Tibial artery (tissue), 4 donors: Measurements from ENCODE around the gene DTHD1.

Experiments
- DNase-seq, 2 donors: peaks; one replicate each; pipeline ENCODE4 v3.0.0-alpha.2; 2019
- H3K27ac ChIP-seq, 2 donors: fragments of 200-600 bp; sonication (generic) in 1 of 2; 1 replicate in 1 of 2; 2 replicates in 1 of 2; pipeline ENCODE4 v1.5.1; 2018 to 2019; ENCODE audit warnings: mild to moderate bottlenecking in 1 of 2
- H3K27me3 ChIP-seq, 2 donors: fragments of 200-600 bp; sonication (generic) in 1 of 2; one replicate each; pipeline versions ENCODE4 v1.5.1 to v1.6.0; 2016 to 2019
- H3K36me3 ChIP-seq, 3 donors: fragments of 200-600 bp; sonication (generic) in 2 of 3; one replicate each; pipeline ENCODE4 v1.5.1; 2016 to 2019; ENCODE audit warnings: mild to moderate bottlenecking in 2 of 3
- H3K4me1 ChIP-seq, 4 donors: fragments of 200-600 bp; sonication (generic) in 2 of 4; 1 replicate in 3 of 4; 2 replicates in 1 of 4; pipeline ENCODE4 v1.5.1; 2016 to 2019
- H3K4me3 ChIP-seq, 2 donors: fragments of 200-600 bp; sonication (generic) in 1 of 2; 1 replicate in 1 of 2; 2 replicates in 1 of 2; pipeline ENCODE4 v1.5.1; 2018 to 2019; ENCODE audit warnings: mild to moderate bottlenecking in 2 of 2
- H3K9me3 ChIP-seq, 3 donors: fragments of 200-600 bp; sonication (generic) in 1 of 3; one replicate each; pipeline ENCODE4 v1.5.1; 2016 to 2019
- intact Hi-C: fragments of 100-400 bp; cut with DNase I; formaldehyde crosslinking; loops from one replicate; pipeline ENCODE4 v1.15.0; 2023; ENCODE audit warnings: low total_unique reads
- TF ChIP-seq, protein P1 (sequence below), 2 experiments: fragments of 200-600 bp in 1 of 2; fragments of 450-650 bp in 1 of 2; IDR thresholded peaks; one replicate each; pipeline ENCODE4 v1.5.1; 2017 to 2019; ENCODE audit warnings: antibody characterized with exemption in 2 of 2, mild to moderate bottlenecking in 1 of 2, moderate library complexity in 1 of 2

Gene DTHD1

DNA sequence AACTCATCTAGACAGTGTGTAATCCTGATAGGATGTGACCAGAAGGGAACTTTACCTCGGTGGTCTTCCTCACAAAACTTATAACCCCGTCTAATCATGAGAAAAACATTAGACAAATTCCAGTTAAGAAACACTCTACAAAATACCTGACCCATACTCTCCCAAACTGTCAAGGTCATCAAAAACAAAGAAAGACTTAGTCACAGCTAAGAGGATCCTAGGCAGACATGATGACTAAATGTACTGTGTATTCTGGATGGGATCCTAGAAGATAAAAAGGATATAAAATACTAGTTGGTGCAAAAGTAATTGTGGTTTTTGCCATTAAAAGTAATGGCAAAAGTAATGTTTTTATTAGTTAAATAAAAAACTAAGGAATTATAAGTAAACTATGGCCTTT is 81.6 kb downstream of the DTHD1 start:
- Histone ChIP-seq H3K4me1 (no peaks in the 10 kb centered on the region), H3K9me3 (no peaks in the 10 kb centered on the region), H3K4me3 (no peak overlapping the region), H3K27me3 (no peaks in the 10 kb centered on the region), H3K36me3 (no peaks in the 10 kb centered on the region), H3K27ac (no peak overlapping the region)
- DNase-seq: no peak
- TF ChIP-seq, protein P1, sequence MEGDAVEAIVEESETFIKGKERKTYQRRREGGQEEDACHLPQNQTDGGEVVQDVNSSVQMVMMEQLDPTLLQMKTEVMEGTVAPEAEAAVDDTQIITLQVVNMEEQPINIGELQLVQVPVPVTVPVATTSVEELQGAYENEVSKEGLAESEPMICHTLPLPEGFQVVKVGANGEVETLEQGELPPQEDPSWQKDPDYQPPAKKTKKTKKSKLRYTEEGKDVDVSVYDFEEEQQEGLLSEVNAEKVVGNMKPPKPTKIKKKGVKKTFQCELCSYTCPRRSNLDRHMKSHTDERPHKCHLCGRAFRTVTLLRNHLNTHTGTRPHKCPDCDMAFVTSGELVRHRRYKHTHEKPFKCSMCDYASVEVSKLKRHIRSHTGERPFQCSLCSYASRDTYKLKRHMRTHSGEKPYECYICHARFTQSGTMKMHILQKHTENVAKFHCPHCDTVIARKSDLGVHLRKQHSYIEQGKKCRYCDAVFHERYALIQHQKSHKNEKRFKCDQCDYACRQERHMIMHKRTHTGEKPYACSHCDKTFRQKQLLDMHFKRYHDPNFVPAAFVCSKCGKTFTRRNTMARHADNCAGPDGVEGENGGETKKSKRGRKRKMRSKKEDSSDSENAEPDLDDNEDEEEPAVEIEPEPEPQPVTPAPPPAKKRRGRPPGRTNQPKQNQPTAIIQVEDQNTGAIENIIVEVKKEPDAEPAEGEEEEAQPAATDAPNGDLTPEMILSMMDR (IDR thresholded peaks at IDR 0.05): no peak
- intact Hi-C loops: no loop called here

DNA sequence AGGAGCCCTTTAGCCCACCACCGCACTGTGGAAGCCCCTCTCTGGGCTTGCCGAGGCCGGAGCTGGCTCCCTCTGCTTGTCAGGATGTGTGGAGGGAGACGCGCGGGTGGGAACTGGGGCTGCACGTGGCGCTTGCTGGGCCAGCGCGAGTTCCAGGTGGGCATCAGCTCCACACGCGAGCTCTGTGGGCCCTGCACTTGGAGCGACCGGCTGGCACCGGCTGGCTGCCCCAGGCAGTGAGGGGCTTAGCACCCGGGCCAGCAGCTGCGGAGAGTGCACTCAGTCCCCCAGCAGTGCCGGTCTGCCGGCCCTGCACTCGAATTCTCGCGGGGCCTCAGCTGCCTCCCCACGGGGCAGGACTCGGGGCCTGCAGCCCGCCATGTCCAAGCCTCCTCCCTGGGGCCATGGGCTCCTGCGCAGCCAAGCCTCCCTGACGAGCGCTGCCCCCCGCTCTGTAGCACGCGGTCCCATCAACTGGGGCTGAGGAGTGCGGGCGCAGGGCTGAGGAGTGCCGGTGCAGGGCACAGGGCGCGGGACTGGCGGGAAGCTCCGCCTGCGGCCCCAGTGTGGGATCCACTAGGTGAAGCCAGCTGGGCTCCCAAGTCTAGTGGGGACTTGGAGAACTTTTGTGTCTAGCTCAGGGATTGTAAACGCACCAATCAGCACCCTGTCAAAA is 93.6 kb downstream of the DTHD1 start:
- H3K4me1 ChIP-seq: no peaks in the 10 kb centered on the region
- H3K36me3 ChIP-seq: no peaks in the 10 kb centered on the region
- H3K27ac ChIP-seq: no peak overlapping the region
- peaks cover 0 to 19% (median 11%) of the 10 kb centered on the region in 3 donors for H3K9me3 ChIP-seq
- DNase-seq: no peak
- H3K4me3 ChIP-seq: no peak overlapping the region
- no peaks in the 10 kb centered on the region for H3K27me3 ChIP-seq
- intact Hi-C loops: no loop called here
- TF ChIP-seq, protein P1 (IDR thresholded peaks at IDR 0.05): no peak

DNA sequence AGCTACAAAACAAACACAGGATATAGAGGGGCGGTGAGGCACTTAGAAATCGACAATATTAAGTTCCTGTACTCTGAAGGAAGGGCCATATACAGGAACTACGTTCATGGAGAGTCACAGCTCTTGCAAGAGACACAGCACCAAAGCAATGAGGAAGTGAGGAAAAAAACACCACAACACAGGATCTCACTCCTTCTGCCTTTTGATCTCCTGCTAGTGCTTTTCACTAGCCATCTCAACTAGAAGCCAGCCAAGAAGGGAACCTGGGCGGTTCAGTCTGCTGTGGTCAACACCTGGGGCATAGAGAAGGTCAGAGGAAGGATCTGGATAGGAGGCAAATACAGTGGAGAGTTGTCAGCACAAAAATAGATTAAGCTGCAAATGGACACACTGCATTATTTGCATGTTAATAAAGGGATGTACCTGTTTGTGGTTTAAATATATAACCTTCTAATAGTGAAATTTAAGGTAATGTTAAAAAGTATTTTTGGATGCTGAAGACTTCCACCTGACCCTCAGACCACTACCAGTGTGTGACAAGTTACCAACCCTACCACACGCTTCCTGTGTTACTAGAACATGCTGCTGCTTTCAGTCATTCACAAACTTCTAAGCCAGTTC is 104.6 kb downstream of the DTHD1 start:
- Histone ChIP-seq H3K27me3 (no peaks in the 10 kb centered on the region), H3K27ac (no peak overlapping the region), H3K4me3 (no peak overlapping the region), H3K9me3 (no peaks in the 10 kb centered on the region), H3K4me1 (no peaks in the 10 kb centered on the region), H3K36me3 (no peaks in the 10 kb centered on the region)
- no peak for DNase-seq
- TF ChIP-seq, protein P1 (IDR thresholded peaks at IDR 0.05): no peak
- intact Hi-C loops: no loop called here

DNA sequence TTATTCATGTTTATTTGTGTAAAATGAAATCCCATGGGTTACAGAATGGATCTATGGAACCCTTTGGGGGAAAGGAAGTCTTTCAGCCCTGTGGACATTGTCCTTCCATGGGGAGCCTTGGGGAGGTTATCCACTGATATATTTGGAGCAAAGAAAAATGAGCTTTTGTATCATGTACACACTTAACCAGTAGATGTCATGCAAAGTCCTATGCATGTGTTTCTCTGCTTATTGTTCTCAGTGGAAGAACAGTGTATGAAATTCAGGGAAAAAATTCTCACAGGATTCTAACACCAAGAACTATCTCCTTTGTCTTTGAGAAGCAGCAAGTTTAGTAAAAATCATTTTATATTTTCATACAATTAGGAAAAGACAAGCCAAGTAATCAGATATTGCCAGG is 105.3 kb downstream of the DTHD1 start:
- Histone ChIP-seq H3K4me1 (no peaks in the 10 kb centered on the region), H3K36me3 (no peaks in the 10 kb centered on the region), H3K4me3 (no peak overlapping the region), H3K27me3 (no peaks in the 10 kb centered on the region), H3K27ac (no peak overlapping the region), H3K9me3 (no peaks in the 10 kb centered on the region)
- TF ChIP-seq, protein P1 (IDR thresholded peaks at IDR 0.05): no peak
- intact Hi-C loops: no loop called here
- DNase-seq: no peak

DNA sequence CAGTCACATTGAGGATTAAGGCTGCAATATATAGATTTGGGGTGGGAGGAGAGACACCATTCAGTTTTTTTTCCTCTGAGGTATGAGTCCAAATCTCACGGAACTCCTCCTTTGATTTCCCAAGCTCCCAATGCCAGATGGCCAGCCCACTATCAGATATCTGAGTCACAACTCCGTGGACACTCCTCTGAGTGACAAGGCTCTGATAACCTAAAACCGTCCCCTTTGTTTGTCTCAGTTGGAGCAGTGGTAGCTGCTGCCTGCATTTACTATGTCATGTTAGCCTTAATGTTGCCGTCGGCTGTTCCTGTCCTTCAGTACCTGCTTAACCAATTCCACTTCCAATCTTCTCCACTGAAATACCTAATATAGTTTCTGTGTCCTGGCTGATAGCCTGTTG is 107.3 kb downstream of the DTHD1 start:
- Histone ChIP-seq H3K4me1 (no peaks in the 10 kb centered on the region), H3K27ac (no peak overlapping the region), H3K27me3 (no peaks in the 10 kb centered on the region), H3K36me3 (no peaks in the 10 kb centered on the region), H3K9me3 (no peaks in the 10 kb centered on the region), H3K4me3 (no peak overlapping the region)
- no peak for DNase-seq
- TF ChIP-seq, protein P1 (IDR thresholded peaks at IDR 0.05): no peak
- intact Hi-C loops: no loop called here
